SK-N-SH treated with all-trans-retinoic acid at 6 μM for 48 hours (cell line): ENCODE results near the gene TMEM178B.
"Not testable (repeated sequence)": the region's sequence is repeated elsewhere in the genome, so short reads cannot be mapped to it uniquely, and the experiment has no call there.

Source experiments
- ATAC-seq: fragments of 200-7000 bp; cut with Tn5 transposase; 3 replicates; pipeline ENCODE4 v1.9.1; 2020; ENCODE audit warnings: mild to moderate bottlenecking, moderate library complexity
- ARNTL ChIP-seq: fragments of 450-650 bp; formaldehyde crosslinking; IDR thresholded peaks from 2 replicates; pipeline ENCODE4 v1.5.0; 2020; ENCODE audit warnings: low read depth, mild to moderate bottlenecking, moderate library complexity, borderline replicate concordance
- BACH2 ChIP-seq: fragments of 250-450 bp; sonication (Bioruptor Pico); IDR thresholded peaks from 2 replicates; pipeline ENCODE4 v1.9.0; 2021; ENCODE audit warnings: mild to moderate bottlenecking, borderline replicate concordance
- CSDC2 ChIP-seq: fragments of 250-450 bp; sonication (Bioruptor Pico); IDR thresholded peaks from 2 replicates; pipeline ENCODE4 v1.5.0; 2020; ENCODE audit warnings: mild to moderate bottlenecking, moderate library complexity
- CSRNP3 ChIP-seq: fragments of 250-450 bp; sonication (Bioruptor Pico); IDR thresholded peaks from 2 replicates; pipeline ENCODE4 v1.5.1; 2021; ENCODE audit warnings: mild to moderate bottlenecking, moderate library complexity
- GLIS3 ChIP-seq: fragments of 250-450 bp; sonication (Bioruptor Pico); IDR thresholded peaks from 2 replicates; pipeline ENCODE4 v1.5.0; 2020; ENCODE audit warnings: mild to moderate bottlenecking, moderate library complexity
- ISL1 ChIP-seq: fragments of 250-450 bp; sonication (Bioruptor Pico); IDR thresholded peaks from 2 replicates; pipeline ENCODE4 v2.1.2; 2022; ENCODE audit warnings: mild to moderate bottlenecking, moderate library complexity
- OSR1 ChIP-seq: fragments of 250-450 bp; sonication (Bioruptor Pico); IDR thresholded peaks from 2 replicates; pipeline ENCODE4 v1.8.0; 2022; ENCODE audit warnings: moderate library complexity, mild to moderate bottlenecking, inconsistent platforms
- PATZ1 ChIP-seq: fragments of 250-450 bp; sonication (Bioruptor Pico); IDR thresholded peaks from 2 replicates; pipeline ENCODE4 v1.8.0; 2020; ENCODE audit warnings: mild to moderate bottlenecking, moderate library complexity, borderline replicate concordance
- PPARA ChIP-seq: fragments of 250-450 bp; sonication (Bioruptor Pico); IDR thresholded peaks from 2 replicates; pipeline ENCODE4 v1.5.0; 2020; ENCODE audit warnings: mild to moderate bottlenecking, borderline replicate concordance
- SNAI2 ChIP-seq: fragments of 250-450 bp; sonication (Bioruptor Pico); IDR thresholded peaks from 2 replicates; pipeline ENCODE4 v1.5.0; 2020; ENCODE audit warnings: mild to moderate bottlenecking, moderate library complexity
- TCF4 ChIP-seq: fragments of 250-450 bp; sonication (Bioruptor Pico); IDR thresholded peaks from 2 replicates; pipeline ENCODE4 v1.8.0; 2021; ENCODE audit warnings: mild to moderate bottlenecking, moderate library complexity, borderline replicate concordance
- TOX ChIP-seq: fragments of 250-450 bp; sonication (Bioruptor Pico); IDR thresholded peaks from 2 replicates; pipeline ENCODE4 v1.8.0; 2021; ENCODE audit warnings: mild to moderate bottlenecking, moderate library complexity, borderline replicate concordance
- ZC3H10 ChIP-seq: fragments of 250-450 bp; sonication (Bioruptor Pico); IDR thresholded peaks from 2 replicates; pipeline ENCODE4 v1.5.1; 2021; ENCODE audit warnings: mild to moderate bottlenecking, moderate library complexity
- ZFP3 ChIP-seq: fragments of 250-450 bp; sonication (Bioruptor Pico); IDR thresholded peaks from 2 replicates; pipeline ENCODE4 v1.5.0; 2020; ENCODE audit warnings: mild to moderate bottlenecking, moderate library complexity
- ZFP30 ChIP-seq: fragments of 450-650 bp; formaldehyde crosslinking; IDR thresholded peaks from 2 replicates; pipeline ENCODE4 v1.5.0; 2022; ENCODE audit warnings: mild to moderate bottlenecking, moderate library complexity
- ZNF565 ChIP-seq: fragments of 450-650 bp; formaldehyde crosslinking; conservative IDR thresholded peaks from 2 replicates; pipeline ENCODE4 v1.5.0; 2020; ENCODE audit warnings: low read depth, mild to moderate bottlenecking, moderate library complexity
- ZNF70 ChIP-seq: fragments of 450-650 bp; formaldehyde crosslinking; IDR thresholded peaks from 2 replicates; pipeline ENCODE4 v1.5.0; 2020; ENCODE audit warnings: mild to moderate bottlenecking, moderate library complexity
- ZNF8 ChIP-seq: fragments of 450-650 bp; formaldehyde crosslinking; IDR thresholded peaks from 2 replicates; pipeline ENCODE4 v1.5.0; 2020; ENCODE audit warnings: mild to moderate bottlenecking, moderate library complexity
- TF ChIP-seq, protein P1 (sequence below): fragments of 250-450 bp; sonication (Bioruptor Pico); IDR thresholded peaks from 2 replicates; pipeline ENCODE4 v1.5.1; 2020; ENCODE audit warnings: low read depth, mild to moderate bottlenecking, moderate library complexity

The TMEM178B gene

DNA sequence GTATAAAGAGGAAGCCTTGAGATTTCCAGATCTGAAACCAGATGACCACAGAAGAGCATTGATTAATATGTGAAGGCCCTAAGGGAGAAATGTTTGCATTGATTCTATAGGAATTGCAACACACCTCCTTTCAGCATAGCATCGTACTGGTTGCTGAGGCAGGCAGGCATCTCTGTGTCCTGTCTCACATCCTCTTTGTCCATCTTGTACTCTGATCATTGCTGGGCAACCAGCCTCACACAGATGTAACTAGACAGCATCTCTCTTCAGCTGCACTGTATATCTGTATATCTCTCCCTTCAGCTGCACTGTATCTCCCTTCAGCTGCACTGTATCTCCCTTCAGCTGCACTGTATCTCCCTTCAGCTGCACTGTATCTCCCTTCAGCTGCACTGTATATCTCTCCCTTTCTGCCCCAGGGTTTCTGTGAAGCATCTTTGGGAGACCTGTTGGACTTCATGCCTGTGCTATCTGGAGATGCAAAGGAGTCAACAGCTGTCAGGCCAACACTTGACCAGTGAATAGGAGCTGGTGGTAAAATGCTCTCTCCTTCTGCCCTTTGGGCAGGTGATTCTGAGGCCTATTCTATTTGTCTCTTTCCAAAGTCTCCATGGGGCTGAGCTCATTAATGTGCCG, 40.3 kb downstream of the TMEM178B start:
- ATAC-seq = no peak; the same call in 2 of the 3 replicates
- no peak for TF ChIP-seq BACH2 (CRISPR knock-in tag)
- no peak for TF ChIP-seq ZFP30 (CRISPR knock-in tag)
- no peak for TF ChIP-seq OSR1 (CRISPR knock-in tag)
- TF ChIP-seq CSRNP3 = no peak
- TF ChIP-seq CSDC2 = no peak
- no peak for TF ChIP-seq ZFP3 (CRISPR knock-in tag)
- no peak for TF ChIP-seq SNAI2 (CRISPR knock-in tag)
- no peak for TF ChIP-seq ZNF565 (CRISPR knock-in tag)
- no peak for TF ChIP-seq ZC3H10 (CRISPR knock-in tag)
- TF ChIP-seq, protein P1, sequence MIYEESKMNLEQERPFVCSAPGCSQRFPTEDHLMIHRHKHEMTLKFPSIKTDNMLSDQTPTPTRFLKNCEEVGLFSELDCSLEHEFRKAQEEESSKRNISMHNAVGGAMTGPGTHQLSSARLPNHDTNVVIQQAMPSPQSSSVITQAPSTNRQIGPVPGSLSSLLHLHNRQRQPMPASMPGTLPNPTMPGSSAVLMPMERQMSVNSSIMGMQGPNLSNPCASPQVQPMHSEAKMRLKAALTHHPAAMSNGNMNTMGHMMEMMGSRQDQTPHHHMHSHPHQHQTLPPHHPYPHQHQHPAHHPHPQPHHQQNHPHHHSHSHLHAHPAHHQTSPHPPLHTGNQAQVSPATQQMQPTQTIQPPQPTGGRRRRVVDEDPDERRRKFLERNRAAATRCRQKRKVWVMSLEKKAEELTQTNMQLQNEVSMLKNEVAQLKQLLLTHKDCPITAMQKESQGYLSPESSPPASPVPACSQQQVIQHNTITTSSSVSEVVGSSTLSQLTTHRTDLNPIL (CRISPR knock-in tag) = no peak
- no peak for TF ChIP-seq TOX
- no peak for TF ChIP-seq PPARA (CRISPR knock-in tag)
- no peak for TF ChIP-seq PATZ1 (CRISPR knock-in tag)

DNA sequence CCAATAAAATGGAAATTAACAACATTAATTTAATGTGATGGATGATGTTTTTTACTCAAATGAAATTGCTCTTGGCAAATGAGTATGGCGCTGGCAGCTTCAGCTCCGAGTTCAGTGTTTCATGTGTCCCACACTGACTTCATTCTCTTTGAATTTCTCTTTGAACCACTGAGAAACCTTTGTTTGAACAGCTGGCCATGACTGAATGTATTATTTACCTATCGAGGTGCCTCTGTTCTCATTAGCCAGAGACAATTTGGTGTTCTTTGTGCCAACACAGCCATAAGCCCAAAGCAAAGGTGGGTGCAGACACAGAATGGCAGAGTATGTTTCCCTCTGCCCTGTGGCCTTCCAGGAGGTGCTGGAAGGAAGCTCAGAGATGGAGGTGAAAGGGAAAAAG, 42.1 kb downstream of the TMEM178B start:
- TF ChIP-seq, protein P1 (CRISPR knock-in tag) = no peak
- no peak for TF ChIP-seq ZNF565 (CRISPR knock-in tag)
- no peak for TF ChIP-seq SNAI2 (CRISPR knock-in tag)
- TF ChIP-seq ZNF70 (CRISPR knock-in tag) = no peak
- no peak for TF ChIP-seq GLIS3 (CRISPR knock-in tag)
- no peak for TF ChIP-seq CSDC2
- no peak for TF ChIP-seq ISL1 (CRISPR knock-in tag)
- no peak for TF ChIP-seq TOX
- no peak for TF ChIP-seq BACH2 (CRISPR knock-in tag)
- no peak for TF ChIP-seq TCF4
- TF ChIP-seq ZC3H10 (CRISPR knock-in tag) = no peak
- TF ChIP-seq CSRNP3 = no peak
- TF ChIP-seq ZFP30 (CRISPR knock-in tag) = no peak
- TF ChIP-seq ARNTL (CRISPR knock-in tag) = no peak
- no peak for TF ChIP-seq ZFP3 (CRISPR knock-in tag)

GRCh38 chr7:141116661-141117060, 42.8 kb downstream of the TMEM178B start:
- peak; percentile 65; the same call in 1 of the 2 replicates for TF ChIP-seq ZNF8

More for the DNA sequence above, 42.1 kb downstream of the TMEM178B start:
- ATAC-seq = no peak

GRCh38 chr7:141118767-141119166, 44.9 kb downstream of the TMEM178B start:
- no peak for TF ChIP-seq OSR1 (CRISPR knock-in tag)
- no peak for TF ChIP-seq PPARA (CRISPR knock-in tag)
- TF ChIP-seq ARNTL (CRISPR knock-in tag) = no peak
- TF ChIP-seq, all 23 proteins: peak for 0
- no peak for ATAC-seq

More at GRCh38 chr7:141116661-141117060, 42.8 kb downstream of the TMEM178B start:
- not testable (repeated sequence) for ATAC-seq
